ENCODE data around the gene GALNT15. TPM values are rescaled to one million over a fixed set of nuclear protein-coding genes. Genes with fewer than 3 reads are reported as not detected.

GALNT15 gene
- total RNA-seq, 1 experiment from 2014 or later = not detected

- BruUV-seq (replicated peaks) = no TSS peak
- no peak for TF ChIP-seq CTCF (conservative IDR thresholded peaks at IDR 0.05; ENCODE audit: low read depth, low read length)
- no peak for TF ChIP-seq EZH2 (IDR thresholded peaks at IDR 0.05; ENCODE audit: borderline replicate concordance, low read depth, low read length, poor library complexity, severe bottlenecking)
- H3K27ac ChIP-seq (ENCODE audit: low read depth, low read length, poor library complexity, severe bottlenecking) = no peak overlapping the region
- H3K9me3 ChIP-seq (ENCODE audit: low read depth, low read length, poor library complexity, severe bottlenecking) = no peaks in the 10 kb centered on the region
- H3K27me3 ChIP-seq (replicated peaks; ENCODE audit: insufficient read depth, low read depth, low read length, poor library complexity) = no peaks in the 10 kb centered on the region
- H3K36me3 ChIP-seq (ENCODE audit: insufficient read depth, low read length, poor library complexity, severe bottlenecking) = no peaks in the 10 kb centered on the region
- H3K4me3 ChIP-seq (ENCODE audit: low read depth, low read length, poor library complexity, severe bottlenecking) = no peak overlapping the region
- ChIA-PET POLR2A (ENCODE audit: low non-redundant PET) (no interaction called here), CTCF (no interaction called here)
- no peak for DNase-seq (ENCODE audit: low spot score)
- intact Hi-C loops (cut with micrococcal nuclease; ENCODE audit: unreplicated experiment) = no loop called here
- no peaks in the 10 kb centered on the region for H3K4me1 ChIP-seq (ENCODE audit: insufficient read depth, low read length, poor library complexity, severe bottlenecking)
Measured at GRCh38 chr3:16234281-16234680, 59.8 kb downstream of the GALNT15 start.

- no peaks in the 10 kb centered on the region for H3K36me3 ChIP-seq (ENCODE audit: insufficient read depth, low read length, poor library complexity, severe bottlenecking)
- H3K4me3 ChIP-seq (ENCODE audit: low read depth, low read length, poor library complexity, severe bottlenecking) = no peak overlapping the region
- no TSS peak for BruUV-seq (replicated peaks)
- TF ChIP-seq EZH2 (IDR thresholded peaks at IDR 0.05; ENCODE audit: borderline replicate concordance, low read depth, low read length, poor library complexity, severe bottlenecking) (no peak), CTCF (conservative IDR thresholded peaks at IDR 0.05; ENCODE audit: low read depth, low read length) (no peak)
- no peak overlapping the region for H3K27ac ChIP-seq (ENCODE audit: low read depth, low read length, poor library complexity, severe bottlenecking)
- no peaks in the 10 kb centered on the region for H3K27me3 ChIP-seq (replicated peaks; ENCODE audit: insufficient read depth, low read depth, low read length, poor library complexity)
- intact Hi-C loops (cut with micrococcal nuclease; ENCODE audit: unreplicated experiment) = no loop called here
- H3K4me1 ChIP-seq (ENCODE audit: insufficient read depth, low read length, poor library complexity, severe bottlenecking) = no peaks in the 10 kb centered on the region
- ChIA-PET CTCF (no interaction called here), POLR2A (ENCODE audit: low non-redundant PET) (no interaction called here)
- no peaks in the 10 kb centered on the region for H3K9me3 ChIP-seq (ENCODE audit: low read depth, low read length, poor library complexity, severe bottlenecking)
- no peak for DNase-seq (ENCODE audit: low spot score)
Measured at GRCh38 chr3:16236030-16236639, 61.7 kb downstream of the GALNT15 start.

- ChIA-PET CTCF (interaction anchor here (0.6 kb wide), 1 partner anchor 11 kb away, joined by 5 read pairs; no protein-coding TSS in a partner anchor), POLR2A (ENCODE audit: low non-redundant PET) (no interaction called here)
- Histone ChIP-seq H3K27me3 (replicated peaks; ENCODE audit: insufficient read depth, low read depth, low read length, poor library complexity) (no peaks in the 10 kb centered on the region), H3K4me1 (ENCODE audit: insufficient read depth, low read length, poor library complexity, severe bottlenecking) (no peaks in the 10 kb centered on the region), H3K4me3 (ENCODE audit: low read depth, low read length, poor library complexity, severe bottlenecking) (no peak overlapping the region), H3K9me3 (ENCODE audit: low read depth, low read length, poor library complexity, severe bottlenecking) (no peaks in the 10 kb centered on the region), H3K27ac (ENCODE audit: low read depth, low read length, poor library complexity, severe bottlenecking) (no peak overlapping the region), H3K36me3 (ENCODE audit: insufficient read depth, low read length, poor library complexity, severe bottlenecking) (no peaks in the 10 kb centered on the region)
- BruUV-seq (replicated peaks) = no TSS peak
- no peak for DNase-seq (ENCODE audit: low spot score)
- intact Hi-C loops (cut with micrococcal nuclease; ENCODE audit: unreplicated experiment) = no loop called here
- TF ChIP-seq EZH2 (IDR thresholded peaks at IDR 0.05; ENCODE audit: borderline replicate concordance, low read depth, low read length, poor library complexity, severe bottlenecking) (no peak), CTCF (conservative IDR thresholded peaks at IDR 0.05; ENCODE audit: low read depth, low read length) (no peak)
Measured at GRCh38 chr3:16236856-16237393, 62.4 kb downstream of the GALNT15 start.
